NCI-H69 (cell line): Measurements from ENCODE around the gene FKRP.
"Not testable (repeated sequence)": the region's sequence is repeated elsewhere in the genome, so short reads cannot be mapped to it uniquely, and the experiment has no call there.

ENCODE experiments used
- DNase-seq: peaks from one replicate; lab custom pipeline; 2025; lab: John Stamatoyannopoulos, UW

The FKRP gene

GRCh38 chr19:46759817-46760333 lies 14.0 kb downstream of the FKRP start:
- peak; percentile 26 for DNase-seq

GRCh38 chr19:46760363-46760762 lies 14.5 kb downstream of the FKRP start:
- no peak for DNase-seq

- not testable (repeated sequence) for DNase-seq
Observed at GRCh38 chr19:46760897-46761296, 15.0 kb downstream of the FKRP start.

GRCh38 chr19:46761418-46761831 lies 15.6 kb downstream of the FKRP start:
- DNase-seq, result no peak

GRCh38 chr19:46762245-46762890 lies 16.5 kb downstream of the FKRP start:
- no peak for DNase-seq

GRCh38 chr19:46764817-46765291 lies 19.0 kb downstream of the FKRP start:
- DNase-seq, result no peak

GRCh38 chr19:46766569-46767317 lies 20.9 kb downstream of the FKRP start:
- peak; percentile 72 for DNase-seq

- not testable (repeated sequence) for DNase-seq
Observed at GRCh38 chr19:46768746-46769145, 22.9 kb downstream of the FKRP start.

GRCh38 chr19:46772170-46773017 lies 26.5 kb downstream of the FKRP start:
- no peak for DNase-seq

GRCh38 chr19:46773018-46773399 lies 27.2 kb downstream of the FKRP start:
- DNase-seq, result no peak

GRCh38 chr19:46775642-46776258 lies 29.9 kb downstream of the FKRP start:
- no peak for DNase-seq

GRCh38 chr19:46776927-46777911 lies 31.4 kb downstream of the FKRP start:
- DNase-seq, result no peak

- DNase-seq, result not testable (repeated sequence)
Observed at GRCh38 chr19:46777956-46778645, 32.2 kb downstream of the FKRP start.

- no peak for DNase-seq
Observed at GRCh38 chr19:46782355-46783019, 36.6 kb downstream of the FKRP start.

- peak; percentile 58 for DNase-seq
Observed at GRCh38 chr19:46783670-46784069, 37.8 kb downstream of the FKRP start.

GRCh38 chr19:46784262-46785053 lies 38.6 kb downstream of the FKRP start:
- peak; percentile 69 for DNase-seq

- no peak for DNase-seq
Observed at GRCh38 chr19:46785054-46785979, 39.5 kb downstream of the FKRP start.

GRCh38 chr19:46785980-46786235 lies 40.1 kb downstream of the FKRP start:
- no peak for DNase-seq
